ENCODE measurements around the gene SLC10A6.
"Not testable (repeated sequence)": the region's sequence is repeated elsewhere in the genome, so short reads cannot be mapped to it uniquely, and the experiment has no call there.

SLC10A6 gene

DNA sequence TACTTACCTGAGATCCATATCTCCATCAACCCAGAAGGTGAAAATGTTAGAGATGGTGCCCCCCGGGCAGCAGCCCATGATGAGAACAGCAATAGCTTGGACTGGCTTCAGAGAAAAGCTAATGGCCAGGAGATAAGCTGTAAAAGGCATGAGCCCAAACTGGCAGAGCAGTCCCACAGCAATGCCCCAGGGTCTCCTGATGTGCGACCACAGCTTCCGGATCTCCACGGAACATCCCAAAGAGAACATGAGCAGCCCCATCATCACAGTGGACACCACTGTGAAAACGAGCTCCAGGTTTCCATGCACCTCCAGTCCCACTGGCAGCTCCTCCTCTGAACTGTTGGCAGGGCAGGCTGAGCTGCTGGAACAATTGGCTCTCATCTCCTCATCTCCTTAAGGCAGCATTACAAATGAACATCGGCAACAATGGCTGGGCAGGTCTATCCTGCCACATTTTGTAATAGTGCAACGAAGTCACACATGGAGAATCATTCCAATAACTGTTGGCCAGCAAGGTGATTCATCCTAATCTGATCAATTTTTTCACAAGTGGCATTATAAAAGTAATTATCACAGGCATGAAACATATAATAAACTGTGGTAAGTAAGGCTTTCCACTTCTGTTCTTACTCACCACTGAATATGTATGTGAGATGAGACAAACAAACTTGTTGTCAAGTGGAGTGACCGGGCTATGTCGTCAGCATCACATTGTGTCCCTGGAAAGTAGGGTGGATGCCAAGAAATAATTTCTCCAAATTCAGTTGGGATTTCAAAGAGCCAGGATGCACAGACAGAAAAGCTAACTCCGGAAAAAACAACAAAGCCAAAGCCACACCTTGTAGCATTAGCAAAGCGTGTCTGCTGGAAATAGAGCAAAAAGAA lies at the start of gene SLC10A6:
Gene SLC10A6 (minus strand): TSS at position 653 of the 888 bp plus-strand sequence. CDS start 269 bp downstream, at position 384.
- DNase-seq (ENCODE audit: low read depth in 1 of 2, low spot score in 1 of 2) = no peak

- DNase-seq (ENCODE audit: low read depth in 1 of 2, low spot score in 1 of 2) = no peak
These were observed 49.4 kb upstream of the SLC10A6 start for GRCh38 chr4:86898562-86898961.

DNA sequence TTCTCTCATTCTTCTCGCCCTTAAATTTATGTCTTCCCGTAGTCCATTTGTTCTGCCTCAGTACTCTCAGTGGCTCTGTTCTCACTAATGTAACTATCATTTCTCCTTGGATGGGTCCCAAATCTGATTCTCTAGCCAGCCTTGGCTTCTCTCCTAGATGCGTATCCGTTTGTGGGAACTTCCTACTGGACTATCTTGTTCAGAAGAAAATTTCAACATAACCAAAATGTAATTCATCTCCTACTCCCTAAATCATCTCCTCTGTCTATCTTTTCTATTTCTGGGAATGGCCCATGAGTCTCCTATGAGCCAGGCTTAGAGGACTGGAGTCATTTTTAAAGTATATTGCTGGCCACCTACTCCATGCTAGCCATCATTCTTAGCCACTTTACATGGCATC lies 47.4 kb upstream of the SLC10A6 start:
- no peak for DNase-seq (ENCODE audit: low read depth in 1 of 2, low spot score in 1 of 2)

GRCh38 chr4:86895692-86896488 lies 46.7 kb upstream of the SLC10A6 start:
- DNase-seq (ENCODE audit: low read depth in 1 of 2, low spot score in 1 of 2) = peak in 1 of 2 donors; percentile 52

DNA sequence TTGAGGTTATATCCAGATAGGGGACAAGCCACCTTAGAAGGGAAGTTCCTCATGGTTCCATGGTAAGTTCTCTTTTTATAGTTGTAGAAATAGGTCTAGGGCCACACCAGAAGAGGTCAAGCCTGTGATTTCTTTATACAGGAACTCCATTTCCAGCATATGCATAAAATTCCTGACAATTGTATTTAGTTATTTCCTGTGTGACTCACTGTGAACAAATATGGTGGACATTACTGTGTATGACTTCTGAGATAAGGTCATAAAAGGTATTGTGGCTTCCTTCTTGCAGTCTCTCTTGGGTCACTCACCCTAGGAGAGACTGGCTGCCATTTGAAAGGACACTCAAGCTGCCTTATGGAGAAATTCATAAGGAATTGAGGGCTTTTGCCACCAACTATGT lies 45.3 kb upstream of the SLC10A6 start:
- DNase-seq (ENCODE audit: low read depth in 1 of 2, low spot score in 1 of 2) = no peak

- DNase-seq (ENCODE audit: low read depth in 1 of 2, low spot score in 1 of 2) = no peak
These were observed 44.0 kb upstream of the SLC10A6 start for GRCh38 chr4:86893136-86893535.

DNA sequence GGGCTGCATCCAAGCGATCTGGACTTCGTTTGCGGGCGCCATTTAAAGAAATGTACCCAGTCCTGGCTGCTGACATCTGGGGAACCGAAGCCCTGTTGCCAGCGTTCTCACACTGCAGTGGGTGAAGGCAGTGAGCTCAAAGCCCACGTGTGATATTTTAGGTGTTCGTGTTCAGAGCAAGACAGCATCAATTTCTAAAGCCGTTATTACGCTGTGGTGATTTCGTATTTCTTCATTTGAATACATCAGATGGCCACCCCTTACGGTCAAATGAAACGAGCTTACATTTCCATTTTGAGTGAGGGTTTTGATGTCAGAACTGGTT lies 43.4 kb upstream of the SLC10A6 start:
- no peak for DNase-seq (ENCODE audit: low read depth in 1 of 2, low spot score in 1 of 2)

DNA sequence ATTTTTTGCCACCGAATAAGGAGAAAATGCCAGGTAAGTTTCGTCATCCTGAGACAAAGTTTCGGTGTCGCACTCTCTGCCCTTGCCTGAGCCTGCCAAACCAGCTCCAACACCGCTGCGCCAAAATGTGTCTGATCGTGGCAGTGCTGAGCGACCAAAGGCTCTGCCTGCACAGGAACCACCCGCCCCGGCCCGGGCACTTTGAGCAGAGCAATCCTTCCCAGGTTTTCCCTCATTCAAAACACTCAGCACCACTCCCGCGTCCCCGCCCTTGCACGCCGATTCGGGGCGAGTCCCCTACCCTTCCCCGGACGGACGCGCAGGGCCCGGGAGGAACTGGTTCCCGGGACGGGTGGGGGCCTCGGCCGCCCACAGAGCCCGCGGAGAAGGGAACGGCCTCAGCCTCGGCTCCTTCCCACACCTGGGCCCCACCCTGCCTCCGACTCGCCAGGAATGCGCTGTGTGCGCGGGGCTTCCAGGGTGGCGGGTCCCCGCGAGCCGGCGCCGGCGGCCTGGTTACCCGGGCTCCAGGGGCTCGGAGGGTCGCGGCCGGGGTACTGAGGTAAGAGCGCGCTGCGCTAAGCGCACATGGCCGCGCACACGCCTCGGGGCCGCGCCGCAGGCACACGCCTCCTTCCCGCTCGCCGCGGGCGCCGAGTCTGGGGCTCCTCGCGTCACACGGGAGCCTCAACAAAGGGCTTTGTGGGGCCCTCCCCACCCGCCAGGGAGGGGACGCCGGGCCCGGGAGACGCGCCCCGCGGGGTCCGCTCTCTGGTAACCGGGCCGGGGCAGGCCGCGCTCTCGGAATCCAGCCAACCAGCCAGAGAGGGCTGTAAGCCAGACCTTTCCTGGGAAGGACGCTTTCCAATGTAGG lies 42.8 kb upstream of the SLC10A6 start, which contains the start of gene C4orf36:
Gene C4orf36 (minus strand): TSS at position 661 of the 874 bp plus-strand sequence. CDS start 902 bp downstream, outside the sequence.
- DNase-seq (ENCODE audit: low read depth in 1 of 2, low spot score in 1 of 2) = peak; percentile 3 to 5

GRCh38 chr4:86890790-86891189 lies 41.6 kb upstream of the SLC10A6 start:
- DNase-seq (ENCODE audit: low read depth in 1 of 2, low spot score in 1 of 2) = no peak

GRCh38 chr4:86879641-86880040 lies 30.5 kb upstream of the SLC10A6 start:
- no peak for DNase-seq (ENCODE audit: low read depth in 1 of 2, low spot score in 1 of 2)

DNA sequence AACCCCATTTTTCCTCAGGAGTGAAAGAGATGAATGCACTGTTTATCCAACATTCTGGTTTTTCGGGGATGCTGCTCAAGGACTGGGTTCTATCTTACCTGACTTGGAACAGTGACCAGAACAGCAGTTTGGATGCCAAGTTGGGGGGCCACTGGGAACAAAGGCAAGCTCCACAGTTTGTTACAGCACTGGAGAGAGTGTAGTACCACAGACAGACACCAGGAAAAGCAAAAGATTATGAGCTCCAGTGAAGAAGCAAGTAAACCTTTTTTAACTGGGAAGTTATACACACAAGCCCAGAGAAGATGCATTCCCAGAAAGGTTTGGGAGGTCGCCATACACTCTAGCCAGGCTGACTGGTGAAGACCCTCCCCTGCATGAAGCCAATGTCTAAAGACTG lies 29.5 kb upstream of the SLC10A6 start:
- no peak for DNase-seq (ENCODE audit: low read depth in 1 of 2, low spot score in 1 of 2)

GRCh38 chr4:86876894-86877685 lies 27.9 kb upstream of the SLC10A6 start:
- no peak for DNase-seq (ENCODE audit: low read depth in 1 of 2, low spot score in 1 of 2)

GRCh38 chr4:86875436-86875835 lies 26.3 kb upstream of the SLC10A6 start:
- not testable (repeated sequence) for DNase-seq (ENCODE audit: low read depth in 1 of 2, low spot score in 1 of 2)

GRCh38 chr4:86872135-86872534 lies 23.0 kb upstream of the SLC10A6 start:
- DNase-seq (ENCODE audit: low read depth in 1 of 2, low spot score in 1 of 2) = no peak

DNA sequence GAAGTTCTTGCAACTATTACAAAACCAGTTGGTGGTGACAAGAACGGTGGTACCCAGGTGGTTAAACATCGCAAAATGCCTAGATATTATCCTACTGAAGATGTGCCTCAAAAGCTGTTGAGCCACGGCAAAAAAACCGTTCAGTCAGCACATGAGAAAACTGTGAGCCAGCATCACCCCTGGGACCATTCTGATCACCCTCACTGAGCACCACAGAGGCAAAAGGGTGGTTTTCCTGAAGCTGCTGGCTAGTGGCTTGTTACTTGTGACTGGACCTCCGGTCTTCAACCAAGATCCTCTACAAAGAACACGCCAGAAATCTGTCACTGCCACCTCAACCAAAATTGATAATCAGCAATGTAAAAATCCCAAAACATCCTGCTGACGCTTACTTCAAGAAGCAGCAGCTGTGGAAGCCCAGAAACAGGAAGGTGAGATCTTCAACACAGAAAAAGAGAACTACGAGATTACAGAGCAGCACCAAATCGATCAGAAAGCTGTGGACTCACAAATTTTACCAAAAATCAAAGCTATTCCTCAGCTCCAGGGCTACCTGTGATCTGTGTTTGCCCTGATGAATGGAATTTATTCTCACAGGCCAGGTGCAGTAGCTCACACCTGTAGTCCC lies 21.4 kb upstream of the SLC10A6 start:
- DNase-seq (ENCODE audit: low read depth in 1 of 2, low spot score in 1 of 2) = no peak

DNA sequence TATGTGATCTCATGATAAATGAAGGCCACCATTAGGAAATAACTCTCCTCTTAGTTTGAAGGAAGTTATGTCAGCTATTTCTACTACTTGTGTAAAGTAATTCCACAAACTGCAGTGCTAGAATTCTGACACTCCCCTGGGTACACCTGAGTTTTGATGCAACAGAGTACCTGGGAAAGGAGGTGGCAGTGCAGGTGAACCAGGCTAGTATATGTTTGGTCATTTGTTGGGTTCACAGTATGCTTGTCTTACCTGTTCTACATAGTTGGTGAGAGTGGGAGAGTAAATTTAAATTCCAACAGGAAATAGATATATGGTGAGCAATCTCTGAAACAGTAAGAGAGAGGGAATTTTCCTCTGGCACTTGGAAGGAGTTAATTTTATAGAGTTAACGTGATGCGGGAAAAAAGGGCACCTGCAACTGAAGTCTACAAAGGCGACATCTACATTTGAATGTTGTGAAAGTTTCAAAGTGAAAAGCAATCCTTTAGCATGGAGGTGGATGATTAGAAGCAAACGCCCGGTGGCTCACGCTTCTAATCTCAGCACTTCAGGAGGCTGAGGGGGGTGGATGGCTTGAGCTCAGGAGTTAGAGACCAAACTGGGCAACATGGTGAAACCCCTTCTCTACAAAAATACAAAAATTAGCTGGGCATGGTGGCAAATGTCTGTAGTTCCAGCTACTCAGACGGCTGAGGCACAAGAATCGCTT lies 8.3 kb upstream of the SLC10A6 start:
- DNase-seq (ENCODE audit: low read depth in 1 of 2, low spot score in 1 of 2) = no peak

- DNase-seq (ENCODE audit: low read depth in 1 of 2, low spot score in 1 of 2) = no peak
These were observed 7.7 kb upstream of the SLC10A6 start for GRCh38 chr4:86856896-86857295.

GRCh38 chr4:86855572-86855971 lies 6.4 kb upstream of the SLC10A6 start:
- no peak for DNase-seq (ENCODE audit: low read depth in 1 of 2, low spot score in 1 of 2)

DNA sequence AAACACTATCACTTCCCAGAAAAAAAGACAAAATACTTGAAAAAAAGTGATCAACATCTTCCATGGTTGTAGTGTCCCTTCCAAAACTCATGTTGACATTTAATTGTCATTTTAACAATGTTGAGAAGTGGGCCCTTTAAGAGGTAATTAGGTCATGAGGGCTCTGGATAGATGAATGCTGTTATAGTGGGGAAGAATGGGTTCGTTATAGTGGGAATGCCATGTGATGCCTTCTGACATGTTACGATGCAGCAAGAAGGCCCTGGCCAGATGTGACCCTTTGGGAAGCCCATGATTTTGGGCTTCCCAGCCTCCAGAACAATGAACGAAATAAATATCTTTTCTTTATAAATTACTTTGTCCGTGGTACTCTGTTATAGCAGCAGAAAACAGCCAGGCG lies 4.0 kb upstream of the SLC10A6 start:
- DNase-seq (ENCODE audit: low read depth in 1 of 2, low spot score in 1 of 2) = no peak
